Measurements from ENCODE around the gene GNGT1. TPM values are rescaled to one million over a fixed set of nuclear protein-coding genes. Genes with fewer than 3 reads are reported as not detected.
A peak's percentile ranks its signal among the peaks of the same experiment; 100 is the strongest.

Gene GNGT1
- total RNA-seq, 1 experiment from 2014 or later, result not detected

GRCh38 chr7:93882468-93882867 is 23.9 kb upstream of the GNGT1 start:
- Histone ChIP-seq H3K4me3 (ENCODE audit: low read depth, low read length, poor library complexity, severe bottlenecking) (no peak overlapping the region), H3K9me3 (ENCODE audit: low read depth, low read length, poor library complexity, severe bottlenecking) (peaks cover 7% of the 10 kb centered on the region), H3K4me1 (ENCODE audit: insufficient read depth, low read length, poor library complexity, severe bottlenecking) (no peaks in the 10 kb centered on the region), H3K27ac (ENCODE audit: low read depth, low read length, poor library complexity, severe bottlenecking) (no peak overlapping the region), H3K27me3 (replicated peaks; ENCODE audit: insufficient read depth, low read depth, low read length, poor library complexity) (no peaks in the 10 kb centered on the region), H3K36me3 (ENCODE audit: insufficient read depth, low read length, poor library complexity, severe bottlenecking) (no peaks in the 10 kb centered on the region)
- TF ChIP-seq EZH2 (IDR thresholded peaks at IDR 0.05; ENCODE audit: borderline replicate concordance, low read depth, low read length, poor library complexity, severe bottlenecking), result no peak
- intact Hi-C loops (cut with micrococcal nuclease; ENCODE audit: unreplicated experiment), result no loop called here
- ChIA-PET CTCF (no interaction called here), POLR2A (ENCODE audit: low non-redundant PET) (no interaction called here)
- no TSS peak for BruUV-seq (replicated peaks)
- no peak for DNase-seq (ENCODE audit: low spot score)

GRCh38 chr7:93883078-93883916 is 23.1 kb upstream of the GNGT1 start:
- CTCF ChIA-PET, result no interaction called here

GRCh38 chr7:93883917-93884345 is 22.4 kb upstream of the GNGT1 start:
- no TSS peak for BruUV-seq (replicated peaks)
- no peak for TF ChIP-seq CTCF (conservative IDR thresholded peaks at IDR 0.05; ENCODE audit: low read depth, low read length)
- no peak for TF ChIP-seq EZH2 (IDR thresholded peaks at IDR 0.05; ENCODE audit: borderline replicate concordance, low read depth, low read length, poor library complexity, severe bottlenecking)
- intact Hi-C loops (cut with micrococcal nuclease; ENCODE audit: unreplicated experiment), result no loop called here
- Histone ChIP-seq H3K27me3 (replicated peaks; ENCODE audit: insufficient read depth, low read depth, low read length, poor library complexity) (no peaks in the 10 kb centered on the region), H3K9me3 (ENCODE audit: low read depth, low read length, poor library complexity, severe bottlenecking) (peaks cover 7% of the 10 kb centered on the region), H3K4me1 (ENCODE audit: insufficient read depth, low read length, poor library complexity, severe bottlenecking) (no peaks in the 10 kb centered on the region), H3K36me3 (ENCODE audit: insufficient read depth, low read length, poor library complexity, severe bottlenecking) (no peaks in the 10 kb centered on the region), H3K27ac (ENCODE audit: low read depth, low read length, poor library complexity, severe bottlenecking) (no peak overlapping the region), H3K4me3 (ENCODE audit: low read depth, low read length, poor library complexity, severe bottlenecking) (no peak overlapping the region)
- DNase-seq (ENCODE audit: low spot score), result no peak
- CTCF ChIA-PET, result no interaction called here
- POLR2A ChIA-PET (ENCODE audit: low non-redundant PET), result no interaction called here

More at GRCh38 chr7:93883078-93883916, 23.1 kb upstream of the GNGT1 start:
- TF ChIP-seq EZH2 (IDR thresholded peaks at IDR 0.05; ENCODE audit: borderline replicate concordance, low read depth, low read length, poor library complexity, severe bottlenecking), result no peak
- TF ChIP-seq CTCF (conservative IDR thresholded peaks at IDR 0.05; ENCODE audit: low read depth, low read length), result peak; percentile 20; the same call in 1 of the 2 replicates
- peaks cover 7% of the 10 kb centered on the region for H3K9me3 ChIP-seq (ENCODE audit: low read depth, low read length, poor library complexity, severe bottlenecking)
- no peak overlapping the region for H3K4me3 ChIP-seq (ENCODE audit: low read depth, low read length, poor library complexity, severe bottlenecking)
- no peak for DNase-seq (ENCODE audit: low spot score)
- no peak overlapping the region for H3K27ac ChIP-seq (ENCODE audit: low read depth, low read length, poor library complexity, severe bottlenecking)
- no TSS peak for BruUV-seq (replicated peaks)
- H3K36me3 ChIP-seq (ENCODE audit: insufficient read depth, low read length, poor library complexity, severe bottlenecking), result no peaks in the 10 kb centered on the region
- intact Hi-C loops (cut with micrococcal nuclease; ENCODE audit: unreplicated experiment), result no loop called here
- POLR2A ChIA-PET (ENCODE audit: low non-redundant PET), result no interaction called here
- no peaks in the 10 kb centered on the region for H3K27me3 ChIP-seq (replicated peaks; ENCODE audit: insufficient read depth, low read depth, low read length, poor library complexity)
- no peaks in the 10 kb centered on the region for H3K4me1 ChIP-seq (ENCODE audit: insufficient read depth, low read length, poor library complexity, severe bottlenecking)

Data from A673 (cell line).